ENCODE measurements around the gene SGSM1.

The SGSM1 gene

GRCh38 chr22:24928322-24928721 is 122.3 kb downstream of the SGSM1 start:
- no peak overlapping the region for H3K27ac Mint-ChIP-seq

GRCh38 chr22:24930678-24931077 is 124.7 kb downstream of the SGSM1 start:
- Mint-ChIP-seq H3K4me3 (no peak overlapping the region), H3K27me3 (ENCODE audit: low read depth, poor library complexity) (peaks cover 35% of the 10 kb centered on the region), H3K27ac (no peak overlapping the region), H3K36me3 (ENCODE audit: low read depth) (no peaks in the 10 kb centered on the region), H3K9me3 (peaks cover 7% of the 10 kb centered on the region), H3K4me1 (no peaks in the 10 kb centered on the region)
- no peak for TF ChIP-seq CTCF (IDR thresholded peaks at IDR 0.05)
- no peak for DNase-seq

More at GRCh38 chr22:24928322-24928721, 122.3 kb downstream of the SGSM1 start:
- Mint-ChIP-seq H3K9me3 (peaks cover 7% of the 10 kb centered on the region), H3K4me3 (no peak overlapping the region), H3K27me3 (ENCODE audit: low read depth, poor library complexity) (peaks cover 35% of the 10 kb centered on the region), H3K36me3 (ENCODE audit: low read depth) (no peaks in the 10 kb centered on the region), H3K4me1 (no peaks in the 10 kb centered on the region)
- no peak for DNase-seq
- no peak for TF ChIP-seq CTCF (IDR thresholded peaks at IDR 0.05)

- Mint-ChIP-seq H3K36me3 (ENCODE audit: low read depth) (no peaks in the 10 kb centered on the region), H3K9me3 (no peaks in the 10 kb centered on the region), H3K27me3 (ENCODE audit: low read depth, poor library complexity) (peaks cover 13% of the 10 kb centered on the region), H3K27ac (no peak overlapping the region), H3K4me1 (peaks cover 8% of the 10 kb centered on the region), H3K4me3 (no peak overlapping the region)
- DNase-seq = no peak
- no peak for TF ChIP-seq CTCF (IDR thresholded peaks at IDR 0.05)
These were observed 129.9 kb downstream of the SGSM1 start for GRCh38 chr22:24935771-24936483.

- no peaks in the 10 kb centered on the region for H3K36me3 Mint-ChIP-seq (ENCODE audit: low read depth)
- H3K27ac Mint-ChIP-seq = no peak overlapping the region
- peak; percentile 11 for TF ChIP-seq CTCF (IDR thresholded peaks at IDR 0.05)
- peaks cover 8% of the 10 kb centered on the region for H3K4me1 Mint-ChIP-seq
- no peak for DNase-seq
- H3K9me3 Mint-ChIP-seq = no peaks in the 10 kb centered on the region
- peaks cover 4% of the 10 kb centered on the region for H3K27me3 Mint-ChIP-seq (ENCODE audit: low read depth, poor library complexity)
- no peak overlapping the region for H3K4me3 Mint-ChIP-seq
These were observed 131.1 kb downstream of the SGSM1 start for GRCh38 chr22:24937114-24937513.

GRCh38 chr22:24938741-24939341 is 132.8 kb downstream of the SGSM1 start:
- H3K9me3 Mint-ChIP-seq = no peaks in the 10 kb centered on the region
- peaks cover 8% of the 10 kb centered on the region for H3K4me1 Mint-ChIP-seq
- no peak overlapping the region for H3K4me3 Mint-ChIP-seq
- DNase-seq = peak; percentile 39
- H3K27me3 Mint-ChIP-seq (ENCODE audit: low read depth, poor library complexity) = no peaks in the 10 kb centered on the region
- no peak overlapping the region for H3K27ac Mint-ChIP-seq
- TF ChIP-seq CTCF (IDR thresholded peaks at IDR 0.05) = peak; percentile 75
- H3K36me3 Mint-ChIP-seq (ENCODE audit: low read depth) = no peaks in the 10 kb centered on the region

GRCh38 chr22:24942301-24942700 is 136.3 kb downstream of the SGSM1 start:
- Mint-ChIP-seq H3K4me1 (peaks cover 14% of the 10 kb centered on the region), H3K4me3 (no peak overlapping the region), H3K9me3 (no peaks in the 10 kb centered on the region), H3K27ac (no peak overlapping the region), H3K36me3 (ENCODE audit: low read depth) (no peaks in the 10 kb centered on the region), H3K27me3 (ENCODE audit: low read depth, poor library complexity) (peaks cover 5% of the 10 kb centered on the region)
- no peak for TF ChIP-seq CTCF (IDR thresholded peaks at IDR 0.05)
- DNase-seq = no peak
